Lung (tissue), 12 donors: ENCODE measurements around the gene ZNF593OS. TPM values are rescaled to one million over a fixed set of nuclear protein-coding genes. Genes with fewer than 3 reads are reported as not detected.

Experiments
- ATAC-seq: fragments of 200-7000 bp; cut with Tn5 transposase; one replicate; pipeline ENCODE4 v1.9.1; 2020; ENCODE audit warnings: moderate number of reproducible peaks; ENCODE audit not compliant: insufficient read depth, low FRiP score
- DNase-seq, 3 donors: peaks; one replicate each; pipeline ENCODE4 v3.0.0-alpha.2; 2013 to 2017
- H3K27ac ChIP-seq, 2 donors: one replicate each; pipeline ENCODE4 v1.5.1; 2013; ENCODE audit warnings: mild to moderate bottlenecking in 2 of 2, moderate library complexity in 2 of 2, control low read depth in 1 of 2, inconsistent platforms in 1 of 2, low read depth in 1 of 2, low read length in 1 of 2
- H3K27me3 ChIP-seq, 3 donors: one replicate each; pipeline ENCODE4 v1.5.1; 2013; ENCODE audit warnings: low read length in 2 of 3; ENCODE audit not compliant: control insufficient read depth in 3 of 3, insufficient read depth in 3 of 3
- H3K36me3 ChIP-seq, 4 donors: one replicate each; pipeline ENCODE4 v1.5.1; 2013; ENCODE audit warnings: low read length in 4 of 4, mild to moderate bottlenecking in 1 of 4, moderate library complexity in 1 of 4; ENCODE audit not compliant: control insufficient read depth in 4 of 4, insufficient read depth in 4 of 4
- H3K4me1 ChIP-seq, 5 donors: one replicate each; pipeline ENCODE4 v1.5.1; 2013; ENCODE audit warnings: low read length in 5 of 5, mild to moderate bottlenecking in 2 of 5, moderate library complexity in 1 of 5; ENCODE audit not compliant: control insufficient read depth in 5 of 5, insufficient read depth in 5 of 5
- H3K4me3 ChIP-seq: one replicate; pipeline ENCODE4 v1.5.1; 2013; ENCODE audit warnings: mild to moderate bottlenecking, control low read depth, moderate library complexity
- H3K9ac ChIP-seq, 2 donors: one replicate each; pipeline ENCODE4 v1.5.1; 2013; ENCODE audit warnings: low read length in 2 of 2, control low read depth in 1 of 2; ENCODE audit not compliant: insufficient read depth in 1 of 2
- H3K9me3 ChIP-seq, 4 donors: one replicate each; pipeline ENCODE4 v1.5.1; 2013; ENCODE audit warnings: low read length in 3 of 4, mild to moderate bottlenecking in 1 of 4, moderate library complexity in 1 of 4; ENCODE audit not compliant: control insufficient read depth in 4 of 4, insufficient read depth in 3 of 4
- CTCF ChIP-seq: IDR thresholded peaks from 2 replicates; pipeline ENCODE4 v1.5.1; 2012; ENCODE audit warnings: mild to moderate bottlenecking; ENCODE audit errors: control extremely low read depth, extremely low read depth
- WGBS, 2 donors: extraction: QIAGEN DNeasy Blood & Tissue Kit; methylation state at CpG; one replicate each; pipeline ENCODE4 v1.1.7; 2013; 5-methylcytosine and 5-hydroxymethylcytosine counted together
- polyA plus RNA-seq, 2 donors: library from polyadenylated mRNA; stranded (reverse); fragments of 200-250 nt; gene quantifications; one replicate each; pipeline ENCODE4 v1.2.1, GENCODE V29; 2013
- total RNA-seq, 2 donors: library from RNA; depleted of rRNA in 1 of 2; stranded (reverse); fragments of >200 nt in 1 of 2; gene quantifications; one replicate each; pipeline ENCODE4 v1.2.1, GENCODE V29; 2014 to 2021
- donor health status: control.
- donor health status: control.
- donor health status: Bipolar disorder and iron deficiency.
- donor health status: healthy.
- donor health status: DM: yes; HTN: yes; CAD: no.

The ZNF593OS gene
- total and polyA plus RNA-seq, 4 donors: 0.29 to 0.65 TPM; not detected in 2

- TF ChIP-seq CTCF: no peak
- 61 to 65% methylated on average over 9 of the region's 9 CpGs for WGBS, 2 donors
- H3K9ac ChIP-seq: no peak overlapping the region
- ATAC-seq: no peak
- H3K9me3 ChIP-seq: no peaks in the 10 kb centered on the region
- H3K27me3 ChIP-seq: no peaks in the 10 kb centered on the region
- no peaks in the 10 kb centered on the region for H3K36me3 ChIP-seq
- no peak overlapping the region for H3K4me3 ChIP-seq
- DNase-seq: no peak
- H3K27ac ChIP-seq: no peak overlapping the region
- H3K4me1 ChIP-seq: peaks cover 0 to 36% (median 5%) of the 10 kb centered on the region in 5 donors
Observed at GRCh38 chr1:26163684-26164035, 8.0 kb downstream of the ZNF593OS start.

DNA sequence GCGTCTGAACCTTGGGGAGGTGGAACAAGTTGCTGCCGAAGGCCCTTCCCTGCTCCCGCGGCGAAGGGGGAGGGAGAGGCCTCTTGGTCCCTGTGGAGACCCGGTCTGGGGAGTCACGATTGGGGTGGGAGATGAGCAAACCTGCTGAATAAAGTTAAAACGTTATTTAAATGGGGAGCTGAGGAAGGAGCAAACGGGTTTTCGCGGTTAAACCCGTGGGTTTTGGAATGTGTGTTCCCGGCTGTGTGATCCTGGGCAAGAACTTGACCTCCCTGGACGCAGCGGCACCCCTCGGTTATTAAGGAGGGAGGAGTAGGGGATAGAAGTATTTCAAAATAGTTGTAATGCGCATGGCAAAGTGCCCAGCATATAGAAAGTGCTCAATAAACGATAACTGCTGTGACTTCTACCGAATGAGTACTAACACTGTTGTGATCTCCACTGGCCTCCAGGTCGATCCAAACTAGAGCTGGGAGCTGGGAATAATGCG, 9.4 kb downstream of the ZNF593OS start:
- Histone ChIP-seq H3K36me3 (no peaks in the 10 kb centered on the region), H3K9me3 (no peaks in the 10 kb centered on the region), H3K9ac (no peak overlapping the region), H3K4me3 (peak overlapping the region; percentile 40), H3K4me1 (peaks cover 0 to 40% (median 7%) of the 10 kb centered on the region in 5 donors), H3K27ac (peak overlapping the region in 1 of 2 donors; percentile 87), H3K27me3 (no peaks in the 10 kb centered on the region)
- no peak for DNase-seq
- no peak for TF ChIP-seq CTCF
- 21 to 29% methylated on average over 21 of the region's 21 CpGs for WGBS, 2 donors
- no peak for ATAC-seq

GRCh38 chr1:26161415-26162219, 10.0 kb downstream of the ZNF593OS start:
- ATAC-seq (peak; percentile 32), DNase-seq (peak; percentile 69 to 78 (median 71))
- no peak for TF ChIP-seq CTCF
- no peaks in the 10 kb centered on the region for H3K27me3 ChIP-seq
- no peak overlapping the region for H3K9ac ChIP-seq
- H3K36me3 ChIP-seq: no peaks in the 10 kb centered on the region
- H3K4me1 ChIP-seq: peaks cover 0 to 41% (median 7%) of the 10 kb centered on the region in 5 donors
- peak overlapping the region; percentile 30 to 87 for H3K27ac ChIP-seq
- WGBS, 2 donors: 1 to 2% methylated on average over 90 to 98 of the region's 98 CpGs
- H3K9me3 ChIP-seq: no peaks in the 10 kb centered on the region
- H3K4me3 ChIP-seq: peak overlapping the region; percentile 40
